Measurements from ENCODE around the gene INTS14. TPM values are rescaled to one million over a fixed set of nuclear protein-coding genes. Genes with fewer than 3 reads are reported as not detected.

The INTS14 gene
- total and polyA plus RNA-seq, 5 donors from 2014 or later: 22.7 to 40.6 (median 30.5) TPM

Other genes starting within 250 kb of the INTS14 start
- not detected for gene IGDCC3, start 233.1 kb downstream of the INTS14 start, total RNA-seq
- gene IGDCC3, start 233.1 kb downstream of the INTS14 start, polyA plus RNA-seq: not detected
- gene IGDCC4, start 188.2 kb downstream of the INTS14 start, total RNA-seq: 0.10 TPM
- gene IGDCC4, start 188.2 kb downstream of the INTS14 start, polyA plus RNA-seq: under 1 TPM in 1 of 4 donors, not detected in 3; 0.26 TPM
- gene DPP8, start 93.4 kb downstream of the INTS14 start, total RNA-seq: 43.1 TPM
- gene DPP8, start 93.4 kb downstream of the INTS14 start, polyA plus RNA-seq: 10 to 100 TPM; 43.2 to 52.4 (median 45.7) TPM
- gene HACD3, start 80.7 kb downstream of the INTS14 start, total RNA-seq: 16.5 TPM
- gene HACD3, start 80.7 kb downstream of the INTS14 start, polyA plus RNA-seq: 10 to 100 TPM; 32.7 to 43.8 (median 36.7) TPM
- 5.2 TPM for gene SLC24A1, start 10.8 kb upstream of the INTS14 start, total RNA-seq
- gene SLC24A1, start 10.8 kb upstream of the INTS14 start, polyA plus RNA-seq: 1 to 10 TPM; 1.5 to 3.8 (median 2.0) TPM
- gene DENND4A, start 181.2 kb upstream of the INTS14 start, total RNA-seq: 88.4 TPM
- gene DENND4A, start 181.2 kb upstream of the INTS14 start, polyA plus RNA-seq: 10 to 100 TPM in 3 of 4 donors, 1 to 10 TPM in 1; 9.6 to 13.2 (median 12.1) TPM